Measurements from ENCODE around the gene RFLNA. TPM values are rescaled to one million over a fixed set of nuclear protein-coding genes. Genes with fewer than 3 reads are reported as not detected.

RFLNA gene
- total and polyA plus RNA-seq, 2 of the 4 experiments (the other 2 are of a cell fraction) = not detected

GRCh38 chr12:124332058-124332672 is 37.3 kb downstream of the RFLNA start:
- Histone ChIP-seq H3K9me1 (ENCODE audit: insufficient read depth, low read length) (no peaks in the 10 kb centered on the region), H3K23ac (ENCODE audit: low read depth, low read length) (no peak overlapping the region), H2BK5ac (ENCODE audit: low read depth, low read length, poor library complexity, severe bottlenecking) (no peak overlapping the region), H2BK120ac (ENCODE audit: low read depth, low read length) (no peak overlapping the region), H4K91ac (ENCODE audit: insufficient read depth, low read depth, low read length) (no peak overlapping the region), H3K4me3 (ENCODE audit: insufficient read depth, low read depth, low read length) (no peak overlapping the region), H3K79me1 (ENCODE audit: low read depth in 1 of 2, low read length in 2 of 2) (peaks cover 7 to 8% of the 10 kb centered on the region in 2 experiments), H3K14ac (replicated peaks; ENCODE audit: low read depth, low read length) (no peak overlapping the region), H3K9ac (ENCODE audit: low read depth, low read length) (no peak overlapping the region), H3K9me3 (ENCODE audit: control insufficient read depth, insufficient read depth, low read length) (no peaks in the 10 kb centered on the region), H2BK20ac (ENCODE audit: low read depth, low read length) (no peak overlapping the region), H2AK9ac (replicated peaks; ENCODE audit: low read depth, low read length, poor library complexity) (peak overlapping the region; percentile 28), H4K20me1 (ENCODE audit: insufficient read depth, low read length) (peaks cover 12% of the 10 kb centered on the region), H4K5ac (ENCODE audit: low read depth, low read length) (no peak overlapping the region), H3K18ac (ENCODE audit: low read depth, low read length) (no peak overlapping the region), H3K27ac (ENCODE audit: insufficient read depth, low read length) (no peak overlapping the region), H2AFZ (replicated peaks; ENCODE audit: low read length, poor library complexity) (no peak overlapping the region), H3K27me3 (ENCODE audit: control insufficient read depth, insufficient read depth, low read length) (no peaks in the 10 kb centered on the region), H2AK5ac (ENCODE audit: low read depth, low read length) (no peak overlapping the region), H3K4me1 (ENCODE audit: control insufficient read depth, insufficient read depth, low read length) (no peaks in the 10 kb centered on the region), H4K8ac (ENCODE audit: low read depth in 2 of 2, low read length in 2 of 2) (no peak overlapping the region), H3K4me2 (ENCODE audit: low read depth, low read length) (no peak overlapping the region), H3K36me3 (ENCODE audit: control insufficient read depth, insufficient read depth, low read length) (peaks cover 84% of the 10 kb centered on the region), H2BK15ac (ENCODE audit: low read depth, low read length) (no peak overlapping the region), H3K4ac (ENCODE audit: low read depth, low read length) (no peak overlapping the region), H3K56ac (ENCODE audit: extremely low read depth, insufficient read depth, low read length) (no peak overlapping the region)
- in situ Hi-C loops (cut with MboI; ENCODE audit: low sequenced_read_pairs) = no loop called here
- ChIA-PET POLR2A (ENCODE audit: unreplicated experiment) (no interaction called here), CTCF (no interaction called here)
- dilution Hi-C loops (cut with HindIII; ENCODE audit: low sequenced_read_pairs, unreplicated experiment) = no loop called here
- TF ChIP-seq CTCF (conservative IDR thresholded peaks at IDR 0.05; ENCODE audit: low read depth, low read length) (0 out of 2 replicates have a peak, but pooled peaks have one; percentile 19), CHD1 (IDR thresholded peaks at IDR 0.05; ENCODE audit: low read depth, low read length) (no peak)
- ATAC-seq (ENCODE audit: low read depth) = no peak
- 95% methylated on average over 4 of the region's 15 CpGs; no CpG with 5 or more reads in 1 of the 2 experiments for WGBS, 2 experiments (ENCODE audit: extremely low coverage in 2 of 2, insufficient read length in 1 of 2)
- DNase-seq = no peak
- no TSS peak for BruUV-seq (replicated peaks)
- intact Hi-C loops (cut with micrococcal nuclease) = no loop called here

All from IMR-90 (cell line).